OCI-LY3 (cell line): ENCODE results near the gene ZNF821.
A peak's percentile ranks its signal among the peaks of the same experiment; 100 is the strongest.

ENCODE experiments used
- H2AFZ ChIP-seq: fragments of 200-600, 300-600 bp; shearing (Covaris generic); 2 replicates; pipeline ENCODE4 v1.6.0; 2014; ENCODE audit warnings: antibody characterized with exemption, low read depth, low read length
- H3K27ac ChIP-seq: fragments of 200-600, 300-600 bp; sonication (generic); 2 replicates; pipeline ENCODE4 v1.5.1; 2014; ENCODE audit warnings: mild to moderate bottlenecking, low read length, moderate library complexity, mixed read lengths
- H3K27me3 ChIP-seq: fragments of 200-600, 300-600 bp; sonication (generic); 2 replicates; pipeline ENCODE4 v1.6.1; 2014; ENCODE audit warnings: low read depth, low read length, mixed read lengths
- H3K36me3 ChIP-seq: fragments of 200-600, 300-600 bp; sonication (generic); replicated peaks from 2 replicates; pipeline ENCODE3; 2014; ENCODE audit warnings: low read depth, low read length, mixed read lengths
- H3K4me1 ChIP-seq: fragments of 300-600, 200-600 bp; sonication (generic); 2 replicates; pipeline ENCODE4 v1.6.1; 2014; ENCODE audit warnings: low read length, mixed read lengths
- H3K4me2 ChIP-seq: fragments of 200-600, 300-600 bp; sonication (generic); 2 replicates; pipeline ENCODE4 v1.6.1; 2014; ENCODE audit warnings: low read length, mixed read lengths
- H3K4me3 ChIP-seq: fragments of 300-600, 200-600 bp; sonication (generic); 2 replicates; pipeline ENCODE4 v1.5.1; 2014; ENCODE audit warnings: antibody characterized with exemption, mild to moderate bottlenecking, low read length, moderate library complexity
- H3K79me2 ChIP-seq: fragments of 300-600, 200-600 bp; shearing (Covaris generic); 2 replicates; pipeline ENCODE4 v1.6.1; 2014; ENCODE audit warnings: mild to moderate bottlenecking, low read length, mixed read lengths
- H3K9ac ChIP-seq: fragments of 300-600, 200-600 bp; shearing (Covaris generic); 2 replicates; pipeline ENCODE4 v1.6.0; 2014; ENCODE audit warnings: mild to moderate bottlenecking, low read length, moderate library complexity
- H3K9me3 ChIP-seq: fragments of 200-600, 300-600 bp; shearing (Covaris generic); 2 replicates; pipeline ENCODE4 v1.6.1; 2014; ENCODE audit warnings: low read length, mixed read lengths; ENCODE audit not compliant: insufficient read depth
- H4K20me1 ChIP-seq: fragments of 200-600, 300-600 bp; sonication (generic); 2 replicates; pipeline ENCODE4 v1.6.1; 2016; ENCODE audit warnings: low read length, mixed read lengths; ENCODE audit not compliant: insufficient read depth
- CTCF ChIP-seq: fragments of 200-600, 300-600 bp; sonication (generic); IDR thresholded peaks from 2 replicates; pipeline ENCODE4 v1.5.1; 2014; ENCODE audit warnings: antibody characterized with exemption, low read length, low read depth
- EZH2phosphoT487 ChIP-seq: fragments of 200-600 bp; shearing (Covaris generic); IDR thresholded peaks from 2 replicates; pipeline ENCODE4 v1.6.1; 2018; ENCODE audit warnings: antibody characterized with exemption, mixed run types, low read depth

Gene ZNF821

GRCh38 chr16:71883849-71884638 lies at the start of gene ZNF821:
Gene ZNF821, minus strand, starts transcription at chr16:71884182. Its CDS starts 4,236 bp downstream, at chr16:71879946.
- peak within 1 kb of the TSS; percentile 88 for H3K4me2 ChIP-seq
- peaks cover 20% of the 10 kb centered on the region for H3K36me3 ChIP-seq
- peaks cover 7% of the 10 kb centered on the region; the same call in 1 of the 2 replicates for H4K20me1 ChIP-seq
- H3K27me3 ChIP-seq: no peaks in the 10 kb centered on the region
- no peaks in the 10 kb centered on the region for H3K9me3 ChIP-seq
- peak within 1 kb of the TSS; percentile 85 for H3K4me3 ChIP-seq
- peak within 1 kb of the TSS; percentile 97 for H2AFZ ChIP-seq
- peak within 1 kb of the TSS; percentile 96 for H3K9ac ChIP-seq
- no peaks in the 10 kb centered on the region for H3K79me2 ChIP-seq
- TF ChIP-seq CTCF (peak; percentile 37), EZH2phosphoT487 (no peak)
- H3K4me1 ChIP-seq: peaks cover 21% of the 10 kb centered on the region
- peak within 1 kb of the TSS; percentile 72 for H3K27ac ChIP-seq

GRCh38 chr16:71933017-71933416 lies 49.0 kb upstream of the ZNF821 start:
- TF ChIP-seq EZH2phosphoT487 (no peak), CTCF (no peak)
- Histone ChIP-seq H3K4me3 (no peak overlapping the region), H3K27ac (no peak overlapping the region), H2AFZ (no peak overlapping the region), H3K9ac (no peak overlapping the region), H3K27me3 (no peaks in the 10 kb centered on the region), H3K4me1 (no peaks in the 10 kb centered on the region), H3K36me3 (peaks cover 35% of the 10 kb centered on the region), H3K79me2 (peaks cover 7% of the 10 kb centered on the region), H4K20me1 (peaks cover 26% of the 10 kb centered on the region), H3K4me2 (no peak overlapping the region), H3K9me3 (no peaks in the 10 kb centered on the region)

DNA sequence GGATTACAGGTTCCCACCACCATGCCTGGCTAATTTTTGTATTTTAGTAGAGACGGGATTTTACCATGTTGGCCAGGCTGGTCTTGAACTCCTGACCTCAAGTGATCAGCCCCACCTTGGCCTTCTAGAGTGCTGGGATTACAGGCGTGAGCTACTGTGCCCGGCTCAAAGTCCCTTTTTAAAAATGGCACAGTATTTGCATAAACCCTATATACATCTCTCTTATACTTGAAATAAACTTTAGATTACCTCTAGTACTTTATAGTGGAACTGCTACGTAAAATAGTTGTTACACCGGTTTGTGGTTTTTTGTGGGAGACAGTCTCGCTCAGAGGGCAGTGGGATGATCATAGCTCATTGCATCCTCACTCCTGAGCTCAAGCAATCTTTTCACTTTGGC lies 47.6 kb upstream of the ZNF821 start:
- Histone ChIP-seq H3K4me2 (no peak overlapping the region), H3K27ac (no peak overlapping the region), H3K9ac (no peak overlapping the region), H3K36me3 (peaks cover 39% of the 10 kb centered on the region), H3K4me3 (no peak overlapping the region), H3K79me2 (peaks cover 7% of the 10 kb centered on the region), H3K9me3 (no peaks in the 10 kb centered on the region), H3K27me3 (no peaks in the 10 kb centered on the region), H3K4me1 (no peaks in the 10 kb centered on the region), H4K20me1 (peaks cover 26% of the 10 kb centered on the region), H2AFZ (no peak overlapping the region)
- TF ChIP-seq CTCF (no peak), EZH2phosphoT487 (no peak)

GRCh38 chr16:71931001-71931400 lies 47.0 kb upstream of the ZNF821 start:
- no peaks in the 10 kb centered on the region for H3K9me3 ChIP-seq
- no peak for TF ChIP-seq EZH2phosphoT487
- TF ChIP-seq CTCF: no peak
- H3K9ac ChIP-seq: no peak overlapping the region
- H4K20me1 ChIP-seq: peaks cover 26% of the 10 kb centered on the region
- H3K27ac ChIP-seq: no peak overlapping the region
- H3K4me1 ChIP-seq: no peaks in the 10 kb centered on the region
- peaks cover 41% of the 10 kb centered on the region for H3K36me3 ChIP-seq
- no peak overlapping the region for H3K4me3 ChIP-seq
- no peak overlapping the region for H3K4me2 ChIP-seq
- H2AFZ ChIP-seq: no peak overlapping the region
- peaks cover 7% of the 10 kb centered on the region for H3K79me2 ChIP-seq
- H3K27me3 ChIP-seq: no peaks in the 10 kb centered on the region
